ENCODE data around the gene FPGS.

Gene FPGS

GRCh38 chr9:127765418-127765817 is 37.3 kb upstream of the FPGS start:
- no peak for DNase-seq (ENCODE audit: low read depth)

DNA sequence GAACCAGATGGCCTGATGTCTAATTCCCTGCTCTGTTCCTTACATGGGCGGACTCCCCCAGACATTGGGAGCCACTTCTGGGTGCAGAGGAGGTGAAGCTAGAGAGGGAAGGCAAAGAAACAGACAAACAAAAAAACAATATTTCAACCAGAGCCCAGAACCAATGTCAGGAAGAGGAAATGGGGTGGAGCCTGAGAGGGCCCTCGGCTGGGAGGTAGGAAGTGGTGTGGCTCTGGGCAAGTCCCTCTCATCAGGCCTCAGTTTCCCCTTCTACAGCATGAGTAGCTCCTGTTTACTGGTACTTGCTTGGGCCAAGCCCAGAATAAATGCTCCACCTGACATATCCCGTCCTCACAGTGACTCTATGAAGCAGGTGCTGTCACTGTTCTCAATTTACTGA is 35.3 kb upstream of the FPGS start:
- DNase-seq (ENCODE audit: low read depth), result no peak
- TF ChIP-seq CTCF (conservative IDR thresholded peaks at IDR 0.05; ENCODE audit: control insufficient read depth, insufficient read depth, low read depth, low read length), result no peak
- H3K4me3 ChIP-seq (ENCODE audit: control insufficient read depth, low read depth, low read length), result no peak overlapping the region

More at GRCh38 chr9:127765418-127765817, 37.3 kb upstream of the FPGS start:
- no peak overlapping the region for H3K4me3 ChIP-seq (ENCODE audit: control insufficient read depth, low read depth, low read length)
- no peak for TF ChIP-seq CTCF (conservative IDR thresholded peaks at IDR 0.05; ENCODE audit: control insufficient read depth, insufficient read depth, low read depth, low read length)

GRCh38 chr9:127767909-127768331 is 34.8 kb upstream of the FPGS start:
- no peak for DNase-seq (ENCODE audit: low read depth)
- no peak overlapping the region for H3K4me3 ChIP-seq (ENCODE audit: control insufficient read depth, low read depth, low read length)
- no peak for TF ChIP-seq CTCF (conservative IDR thresholded peaks at IDR 0.05; ENCODE audit: control insufficient read depth, insufficient read depth, low read depth, low read length)

- no peak for TF ChIP-seq CTCF (conservative IDR thresholded peaks at IDR 0.05; ENCODE audit: control insufficient read depth, insufficient read depth, low read depth, low read length)
- no peak overlapping the region for H3K4me3 ChIP-seq (ENCODE audit: control insufficient read depth, low read depth, low read length)
- DNase-seq (ENCODE audit: low read depth), result no peak
Measured at GRCh38 chr9:127768698-127769097, 34.0 kb upstream of the FPGS start.

DNA sequence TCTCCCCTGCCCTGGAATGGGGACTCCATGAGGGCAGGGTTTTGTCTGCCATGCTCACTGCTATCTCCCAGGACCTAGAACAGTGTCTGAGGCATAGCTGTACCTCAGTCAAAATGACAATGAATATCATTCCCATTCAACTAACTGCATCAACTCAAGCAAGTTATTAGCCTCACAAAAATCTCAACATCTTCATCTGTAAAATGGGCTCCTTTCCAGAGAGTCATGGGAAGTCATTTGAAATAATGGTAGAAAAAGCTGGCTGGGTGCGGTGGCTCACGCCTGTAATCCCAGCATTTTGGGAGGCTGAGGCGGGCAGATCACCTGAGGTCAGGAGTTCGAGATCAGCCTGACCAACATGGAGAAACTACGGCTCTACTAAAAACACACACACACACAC is 33.6 kb upstream of the FPGS start:
- no peak for TF ChIP-seq CTCF (conservative IDR thresholded peaks at IDR 0.05; ENCODE audit: control insufficient read depth, insufficient read depth, low read depth, low read length)
- H3K4me3 ChIP-seq (ENCODE audit: control insufficient read depth, low read depth, low read length), result no peak overlapping the region
- no peak for DNase-seq (ENCODE audit: low read depth)

GRCh38 chr9:127769929-127770582 is 32.6 kb upstream of the FPGS start:
- no peak overlapping the region for H3K4me3 ChIP-seq (ENCODE audit: control insufficient read depth, low read depth, low read length)
- TF ChIP-seq CTCF (conservative IDR thresholded peaks at IDR 0.05; ENCODE audit: control insufficient read depth, insufficient read depth, low read depth, low read length), result no peak
- no peak for DNase-seq (ENCODE audit: low read depth)

GRCh38 chr9:127770583-127770904 is 32.1 kb upstream of the FPGS start:
- no peak for TF ChIP-seq CTCF (conservative IDR thresholded peaks at IDR 0.05; ENCODE audit: control insufficient read depth, insufficient read depth, low read depth, low read length)
- no peak for DNase-seq (ENCODE audit: low read depth)
- H3K4me3 ChIP-seq (ENCODE audit: control insufficient read depth, low read depth, low read length), result no peak overlapping the region
